ENCODE data around the gene PODNL1. TPM values are rescaled to one million over a fixed set of nuclear protein-coding genes. Genes with fewer than 3 reads are reported as not detected.
"Not testable (repeated sequence)": the region's sequence is repeated elsewhere in the genome, so short reads cannot be mapped to it uniquely, and the experiment has no call there.

The PODNL1 gene
- total RNA-seq, 3 donors from 2014 or later, result 0.80 to 8.8 (median 2.3) TPM

GRCh38 chr19:13978351-13979243 lies 40.4 kb upstream of the PODNL1 start:
- peak overlapping the region; percentile 41 to 72 (median 60) for H3K4me3 ChIP-seq
- no peak for TF ChIP-seq CTCF (IDR thresholded peaks at IDR 0.05)
- peak in 1 of 3 donors; percentile 10 for TF ChIP-seq POLR2AphosphoS5 (IDR thresholded peaks at IDR 0.05)
- no peaks in the 10 kb centered on the region for H3K9me3 ChIP-seq
- H3K4me1 ChIP-seq, result peaks cover 0 to 10% of the 10 kb centered on the region in 2 donors
- H3K36me3 ChIP-seq, result no peaks in the 10 kb centered on the region
- intact Hi-C loops (cut with DNase I; ENCODE audit: low total_unique reads), result no loop called here
- no peaks in the 10 kb centered on the region for H3K27me3 ChIP-seq
- peak overlapping the region; percentile 76 to 86 for H3K27ac ChIP-seq
- peak; percentile 69 to 82 for DNase-seq (ENCODE audit: low spot score in 2 of 2)

DNA sequence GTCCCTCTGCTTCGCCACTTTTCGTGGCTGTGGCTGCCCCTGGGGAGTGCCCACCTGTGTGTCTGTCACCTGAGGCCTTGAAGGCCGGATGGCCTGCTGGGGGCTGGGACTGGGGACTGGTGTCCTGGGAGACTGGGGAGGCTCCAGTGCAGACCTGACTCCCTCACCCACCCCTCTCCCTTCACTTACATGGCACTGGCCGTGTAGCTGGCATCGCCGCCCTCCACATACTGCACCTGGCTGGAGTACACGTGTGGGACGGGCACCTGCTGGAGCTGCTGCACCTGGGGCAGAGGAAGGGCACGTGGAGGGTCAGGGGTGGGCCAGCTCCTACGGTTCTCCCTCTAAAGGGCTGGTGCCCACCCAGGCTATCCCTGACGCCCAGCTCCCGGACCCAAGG lies 39.6 kb upstream of the PODNL1 start:
- Histone ChIP-seq H3K4me3 (peak overlapping the region in 2 of 3 donors; percentile 60 to 72), H3K9me3 (no peaks in the 10 kb centered on the region), H3K4me1 (peaks cover 0 to 10% of the 10 kb centered on the region in 2 donors), H3K36me3 (no peaks in the 10 kb centered on the region), H3K27ac (peak overlapping the region; percentile 76 to 86), H3K27me3 (no peaks in the 10 kb centered on the region)
- TF ChIP-seq CTCF (IDR thresholded peaks at IDR 0.05) (no peak), POLR2AphosphoS5 (IDR thresholded peaks at IDR 0.05) (no peak), POLR2A (IDR thresholded peaks at IDR 0.05) (no peak)
- no peak for DNase-seq (ENCODE audit: low spot score in 2 of 2)
- intact Hi-C loops (cut with DNase I; ENCODE audit: low total_unique reads), result no loop called here

GRCh38 chr19:13976446-13976845 lies 38.2 kb upstream of the PODNL1 start:
- Histone ChIP-seq H3K4me1 (peaks cover 0 to 10% of the 10 kb centered on the region in 2 donors), H3K27ac (no peak overlapping the region), H3K27me3 (no peaks in the 10 kb centered on the region), H3K36me3 (no peaks in the 10 kb centered on the region), H3K4me3 (no peak overlapping the region), H3K9me3 (no peaks in the 10 kb centered on the region)
- DNase-seq (ENCODE audit: low spot score in 2 of 2), result no peak
- TF ChIP-seq CTCF (IDR thresholded peaks at IDR 0.05), result no peak
- TF ChIP-seq POLR2A (IDR thresholded peaks at IDR 0.05), result no peak
- intact Hi-C loops (cut with DNase I; ENCODE audit: low total_unique reads), result no loop called here

- H3K27ac ChIP-seq, result no peak overlapping the region
- no peak for DNase-seq (ENCODE audit: low spot score in 2 of 2)
- H3K36me3 ChIP-seq, result no peaks in the 10 kb centered on the region
- peaks cover 0 to 10% of the 10 kb centered on the region in 2 donors for H3K4me1 ChIP-seq
- H3K27me3 ChIP-seq, result no peaks in the 10 kb centered on the region
- intact Hi-C loops (cut with DNase I; ENCODE audit: low total_unique reads), result no loop called here
- no peak for TF ChIP-seq POLR2AphosphoS5 (IDR thresholded peaks at IDR 0.05)
- no peak for TF ChIP-seq POLR2A (IDR thresholded peaks at IDR 0.05)
- TF ChIP-seq CTCF (IDR thresholded peaks at IDR 0.05), result no peak
- no peaks in the 10 kb centered on the region for H3K9me3 ChIP-seq
- H3K4me3 ChIP-seq, result no peak overlapping the region
Measured at GRCh38 chr19:13975870-13976269, 37.7 kb upstream of the PODNL1 start.

DNA sequence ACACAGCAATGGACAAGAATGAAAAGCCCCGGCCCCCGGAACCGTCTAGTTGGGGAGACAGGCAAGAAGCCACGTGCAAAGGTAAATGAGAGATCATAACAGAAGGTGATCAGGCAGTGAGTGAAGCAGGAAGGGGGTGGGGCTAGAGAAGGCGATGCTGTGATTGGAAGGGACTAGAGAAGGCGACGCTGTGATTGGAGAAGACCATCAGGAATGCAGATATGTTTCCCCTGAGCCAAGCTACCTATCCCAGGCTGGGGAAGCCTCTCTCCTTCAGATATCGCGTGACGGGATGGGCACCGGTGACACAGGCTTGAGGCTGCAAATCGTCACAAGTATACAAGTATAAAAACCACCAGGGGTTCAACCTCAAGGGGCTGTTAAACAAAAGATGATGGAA lies 35.9 kb upstream of the PODNL1 start:
- DNase-seq (ENCODE audit: low spot score in 2 of 2), result peak in 1 of 2 donors; percentile 81
- intact Hi-C loops (cut with DNase I; ENCODE audit: low total_unique reads), result no loop called here
- Histone ChIP-seq H3K9me3 (no peaks in the 10 kb centered on the region), H3K27me3 (no peaks in the 10 kb centered on the region), H3K4me3 (no peak overlapping the region), H3K36me3 (peaks cover 7% of the 10 kb centered on the region), H3K4me1 (peaks cover 0 to 9% of the 10 kb centered on the region in 2 donors), H3K27ac (peak overlapping the region; percentile 46 to 49)
- TF ChIP-seq CTCF (IDR thresholded peaks at IDR 0.05) (no peak), POLR2AphosphoS5 (IDR thresholded peaks at IDR 0.05) (no peak), POLR2A (IDR thresholded peaks at IDR 0.05) (no peak)

DNA sequence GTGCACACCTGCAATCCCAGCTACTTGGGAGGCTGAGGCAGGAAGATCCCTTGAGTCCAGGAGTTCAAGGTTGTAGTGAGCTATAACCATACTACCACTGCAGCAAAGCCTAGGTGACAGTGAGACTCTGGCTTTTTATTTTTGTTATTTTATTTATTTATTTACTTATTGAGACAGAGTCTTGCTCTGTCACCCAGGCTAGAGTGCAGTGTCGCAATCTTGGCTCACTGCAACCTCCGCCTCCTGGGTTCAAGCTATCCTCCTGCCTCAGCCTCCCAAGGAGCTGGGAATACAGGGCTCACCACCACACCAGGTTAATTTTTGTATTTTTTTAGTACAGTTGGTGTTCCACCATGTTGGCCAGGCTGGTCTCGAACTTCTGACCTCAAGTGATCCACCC lies 35.3 kb upstream of the PODNL1 start:
- intact Hi-C loops (cut with DNase I; ENCODE audit: low total_unique reads), result not testable (repeated sequence)
- peaks cover 13% of the 10 kb centered on the region for H3K36me3 ChIP-seq

More for the DNA sequence above, 35.3 kb upstream of the PODNL1 start:
- not testable (repeated sequence) for H3K4me3 ChIP-seq; H3K27me3 ChIP-seq; H3K9me3 ChIP-seq; DNase-seq (ENCODE audit: low spot score in 2 of 2); H3K4me1 ChIP-seq
- H3K27ac ChIP-seq, result peak overlapping the region in 1 of 2 donors; percentile 46

Measured in breast epithelium (tissue), 4 donors.